Lower leg skin (tissue), 4 donors: ENCODE measurements around the gene TRIM68. TPM values are rescaled to one million over a fixed set of nuclear protein-coding genes. Genes with fewer than 3 reads are reported as not detected.

Source experiments
- DNase-seq, 2 donors: peaks; one replicate each; pipeline ENCODE4 v3.0.0-alpha.2; 2019; ENCODE audit warnings: low spot score in 2 of 2
- H3K4me3 ChIP-seq: fragments of 200-600 bp; sonication (generic); 2 replicates; pipeline ENCODE4 v1.5.1; 2017; ENCODE audit warnings: mild to moderate bottlenecking, low read depth; ENCODE audit not compliant: poor library complexity, severe bottlenecking
- CTCF ChIP-seq, 3 donors: fragments of 450-650 bp; IDR thresholded peaks; one replicate each; pipeline ENCODE4 v1.5.1; 2016; ENCODE audit warnings: antibody characterized with exemption in 3 of 3, mild to moderate bottlenecking in 3 of 3, moderate library complexity in 2 of 3
- POLR2A ChIP-seq, 2 donors: fragments of 450-650 bp; IDR thresholded peaks; one replicate each; pipeline ENCODE4 v1.6.1; 2016 to 2017; ENCODE audit warnings: antibody characterized with exemption in 2 of 2, mild to moderate bottlenecking in 1 of 2, moderate library complexity in 1 of 2
- WGBS, 2 donors: methylation state at CpG; one replicate each; pipeline ENCODE4 v1.1.5; 2018; 5-methylcytosine and 5-hydroxymethylcytosine counted together
- intact Hi-C: fragments of 100-400 bp; cut with DNase I; formaldehyde crosslinking; loops from one replicate; pipeline ENCODE4 v1.15.0; 2023; ENCODE audit warnings: low total_unique reads
- total RNA-seq, 4 donors: library from RNA; depleted of rRNA; stranded (reverse); fragments of >200 nt; gene quantifications; one replicate each; pipeline ENCODE4 v1.1.0, GENCODE V29; 2016

TRIM68 gene
- 10 to 100 TPM in 1 of 4 donors, 1 to 10 TPM in 3; 7.3 to 12.5 (median 8.9) TPM for total RNA-seq

- intact Hi-C loops = no loop called here
- peak; percentile 94 to 99 for DNase-seq
- 4 to 6% methylated on average over 26 to 30 of the region's 43 CpGs for WGBS, 2 donors
- TF ChIP-seq POLR2A (IDR thresholded peaks at IDR 0.05) = no peak
- TF ChIP-seq CTCF (IDR thresholded peaks at IDR 0.05) = no peak
- peak within 1 kb of the TSS; percentile 52 for H3K4me3 ChIP-seq
Observed at GRCh38 chr11:4607781-4608666, at the start of gene TRIM68. TRIM68 (minus strand) TSS chr11:4608231; CDS start chr11:4605504, 2,727 bp downstream.

GRCh38 chr11:4654635-4655369 lies 46.8 kb upstream of the TRIM68 start:
- 67 to 85% methylated on average over 2 of the region's 2 CpGs for WGBS, 2 donors
- no peak for DNase-seq
- H3K4me3 ChIP-seq = no peak overlapping the region
- intact Hi-C loops = no loop called here
- no peak for TF ChIP-seq POLR2A (IDR thresholded peaks at IDR 0.05)

GRCh38 chr11:4647766-4648165 lies 39.7 kb upstream of the TRIM68 start:
- no peak for DNase-seq
- TF ChIP-seq CTCF (IDR thresholded peaks at IDR 0.05) (no peak), POLR2A (IDR thresholded peaks at IDR 0.05) (no peak)
- no peak overlapping the region for H3K4me3 ChIP-seq
- WGBS, 2 donors = 48 to 72% methylated on average over 4 of the region's 4 CpGs
- intact Hi-C loops = no loop called here

GRCh38 chr11:4645974-4646373 lies 37.9 kb upstream of the TRIM68 start:
- intact Hi-C loops = no loop called here
- 79 to 80% methylated on average over 2 of the region's 2 CpGs for WGBS, 2 donors
- no peak overlapping the region for H3K4me3 ChIP-seq
- TF ChIP-seq POLR2A (IDR thresholded peaks at IDR 0.05) (no peak), CTCF (IDR thresholded peaks at IDR 0.05) (no peak)
- no peak for DNase-seq

GRCh38 chr11:4644233-4644632 lies 36.2 kb upstream of the TRIM68 start:
- no peak for DNase-seq
- TF ChIP-seq CTCF (IDR thresholded peaks at IDR 0.05) = no peak
- TF ChIP-seq POLR2A (IDR thresholded peaks at IDR 0.05) = no peak
- no peak overlapping the region for H3K4me3 ChIP-seq
- WGBS, 2 donors = 65 to 73% methylated on average over 4 of the region's 4 CpGs
- intact Hi-C loops = no loop called here

GRCh38 chr11:4643682-4644081 lies 35.7 kb upstream of the TRIM68 start, which contains the start of gene OR51E1:
OR51E1 (plus strand) TSS chr11:4643982; CDS start chr11:4652527, 8,545 bp downstream.
- DNase-seq = no peak
- intact Hi-C loops = no loop called here
- TF ChIP-seq POLR2A (IDR thresholded peaks at IDR 0.05) = no peak
- no peak for TF ChIP-seq CTCF (IDR thresholded peaks at IDR 0.05)
- WGBS, 2 donors = 67 to 75% methylated on average over 3 of the region's 3 CpGs
- no peak within 1 kb of the TSS for H3K4me3 ChIP-seq
